NCI-H524 (cell line): ENCODE data around the gene PTCD2.
A peak's percentile ranks its signal among the peaks of the same experiment; 100 is the strongest.

Source experiments
- DNase-seq, 2 experiments: peaks; one replicate each; lab custom pipeline; 2025; lab: John Stamatoyannopoulos, UW

Gene PTCD2, protein sequence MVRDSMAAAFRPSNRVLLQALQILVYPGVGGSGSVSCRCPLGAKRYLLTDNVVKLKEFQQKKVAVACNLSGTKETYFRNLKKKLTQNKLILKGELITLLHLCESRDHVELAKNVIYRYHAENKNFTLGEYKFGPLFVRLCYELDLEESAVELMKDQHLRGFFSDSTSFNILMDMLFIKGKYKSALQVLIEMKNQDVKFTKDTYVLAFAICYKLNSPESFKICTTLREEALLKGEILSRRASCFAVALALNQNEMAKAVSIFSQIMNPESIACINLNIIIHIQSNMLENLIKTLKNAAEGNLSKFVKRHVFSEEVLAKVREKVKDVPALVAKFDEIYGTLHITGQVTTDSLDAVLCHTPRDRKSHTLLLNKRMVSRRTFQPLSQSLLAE

DNA sequence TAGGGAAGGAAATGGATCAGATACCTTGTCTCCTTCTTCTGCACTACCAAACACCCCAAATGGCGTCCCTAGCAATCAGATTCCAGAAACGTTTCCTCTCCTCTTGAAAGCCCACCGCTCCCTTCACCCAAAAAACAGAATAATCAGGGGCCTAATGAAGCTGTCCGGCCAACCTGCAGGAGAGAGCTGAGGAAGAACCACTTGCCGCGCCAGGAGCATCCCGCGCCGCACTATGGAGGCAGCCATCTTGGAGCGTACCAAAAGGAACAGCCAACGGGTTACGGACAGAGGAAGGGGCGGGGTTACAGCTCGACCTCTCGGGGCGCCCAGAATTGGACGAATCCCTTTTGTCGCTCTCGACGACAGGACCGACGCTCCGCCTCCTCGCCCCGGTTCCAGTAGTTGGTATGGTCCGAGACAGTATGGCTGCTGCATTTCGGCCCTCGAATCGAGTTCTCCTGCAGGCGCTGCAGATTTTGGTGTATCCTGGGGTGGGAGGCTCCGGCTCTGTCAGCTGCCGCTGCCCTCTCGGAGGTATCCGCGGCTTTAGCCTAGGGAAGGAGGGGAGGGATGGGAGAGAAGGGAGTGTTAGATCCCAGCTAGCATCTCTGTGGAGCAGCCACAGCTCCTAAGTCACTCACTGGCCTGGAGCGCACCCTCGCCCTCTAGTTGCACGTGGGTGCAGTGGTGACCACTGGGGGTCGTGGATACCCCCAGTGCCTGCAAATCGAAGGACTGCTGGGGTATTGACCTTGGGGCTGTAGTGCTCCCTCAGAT lies at the start of gene PTCD2, which contains the start of gene MRPS27:
PTCD2 (plus strand) TSS at position 398 of the 777 bp plus-strand sequence; CDS start at position 408, 10 bp downstream.
MRPS27 (minus strand) TSS at position 265 of the 777 bp plus-strand sequence; CDS start at position 246, 19 bp downstream.
- peak; percentile 96 to 98 for DNase-seq

DNA sequence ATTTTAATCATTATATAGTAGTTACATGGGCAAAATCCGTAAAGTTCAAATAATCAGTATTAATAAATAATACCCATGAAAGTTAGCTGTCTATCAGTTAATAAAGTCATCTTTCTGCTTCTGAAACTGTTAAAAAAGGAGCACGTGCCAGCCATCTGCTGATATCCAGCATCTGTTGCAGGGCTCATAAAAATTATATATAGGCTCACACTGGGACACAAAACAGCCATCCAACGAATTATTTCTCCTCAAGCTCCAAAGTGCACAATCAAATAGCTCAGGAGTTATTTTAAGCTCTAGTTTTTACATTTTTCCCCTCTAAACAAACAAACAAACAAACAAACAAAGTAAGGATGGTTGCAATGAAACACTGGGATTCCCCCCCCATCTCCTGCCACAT lies 48.5 kb upstream of the PTCD2 start:
- peak in 1 of 2 experiments; percentile 50 for DNase-seq

DNA sequence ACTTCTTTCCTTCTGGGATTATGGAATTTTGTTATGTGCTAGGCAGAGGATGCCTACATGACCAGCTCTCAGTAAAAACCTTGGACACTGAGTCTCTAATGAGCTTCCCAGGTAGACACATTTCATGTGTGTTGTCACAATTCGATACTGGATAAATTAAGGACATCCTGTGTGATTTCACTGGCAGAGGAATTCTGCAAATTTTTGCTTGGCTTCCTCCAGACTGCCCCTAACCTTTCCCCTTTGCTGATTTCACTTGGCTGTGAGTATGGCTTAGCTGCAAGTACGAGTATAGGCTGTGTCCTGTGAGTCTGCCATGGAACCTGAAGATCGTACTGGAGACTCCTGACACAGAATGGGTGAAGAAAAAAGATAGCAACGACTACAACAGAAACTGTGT lies 47.8 kb upstream of the PTCD2 start:
- DNase-seq: no peak

DNA sequence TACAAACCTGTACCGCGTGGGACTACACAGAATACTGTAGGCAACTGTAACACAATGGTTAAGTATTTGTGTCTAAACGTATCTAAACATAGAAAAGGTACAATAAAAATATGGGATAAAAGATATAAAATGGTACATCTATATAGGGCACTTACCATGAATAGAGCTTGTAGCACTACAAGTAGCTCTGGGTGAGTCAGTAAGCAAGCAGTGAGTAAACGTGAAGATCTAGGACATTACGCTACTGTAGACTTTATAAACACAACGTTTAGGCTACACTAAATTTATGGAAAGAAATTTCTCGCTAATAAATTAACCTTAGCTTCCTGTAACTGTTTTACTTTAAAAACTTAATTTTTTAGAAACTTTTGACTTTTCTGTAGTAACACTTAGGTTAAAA lies 46.6 kb upstream of the PTCD2 start:
- DNase-seq: no peak

DNA sequence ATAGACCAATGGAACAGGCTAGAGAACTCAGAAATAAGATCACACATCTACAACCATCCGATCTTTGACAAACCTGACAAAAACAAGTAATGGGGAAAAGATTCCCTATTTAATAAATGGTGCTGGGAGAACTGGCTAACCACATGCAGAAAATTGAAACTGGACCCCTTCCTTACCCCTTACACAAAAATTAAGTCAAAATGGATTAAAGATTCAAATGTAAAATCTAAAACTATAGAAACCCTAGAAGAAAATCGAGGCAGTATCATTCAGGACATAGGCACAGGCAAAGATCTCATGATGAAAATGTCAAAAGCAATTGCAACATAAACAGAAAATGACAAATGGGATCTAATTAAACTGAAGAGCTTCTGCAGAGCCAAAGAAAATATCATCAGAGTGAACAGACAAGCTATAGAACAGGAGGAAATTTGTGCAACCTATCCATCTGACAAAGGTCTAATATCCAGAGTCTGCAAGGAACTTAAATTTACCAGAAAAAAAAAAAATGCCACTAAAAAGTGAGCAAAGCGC lies 43.9 kb upstream of the PTCD2 start:
- DNase-seq: no peak

DNA sequence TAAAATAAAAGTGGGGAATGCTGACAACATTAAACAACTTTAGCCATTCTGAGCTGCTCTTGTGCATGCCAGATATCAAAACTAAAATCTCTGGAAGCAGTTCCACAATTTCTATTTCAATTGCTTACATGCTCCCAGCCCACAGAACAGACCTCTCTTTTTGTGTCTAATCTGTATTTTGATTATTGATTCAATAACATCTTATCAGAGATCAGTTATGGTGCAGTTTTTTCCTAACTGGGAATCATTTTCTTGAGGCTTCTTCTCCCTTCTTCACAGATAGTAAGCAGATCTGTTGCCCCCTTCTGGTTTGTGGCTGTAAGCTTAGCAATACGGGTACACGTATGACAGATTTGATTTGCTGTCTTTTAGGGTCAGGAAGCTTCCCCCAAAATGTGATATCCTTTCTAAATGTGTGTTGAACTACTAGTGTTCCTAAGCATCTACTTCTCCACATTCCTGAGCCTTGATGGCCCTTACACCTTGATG lies 39.5 kb upstream of the PTCD2 start:
- DNase-seq: peak in 1 of 2 experiments; percentile 36

DNA sequence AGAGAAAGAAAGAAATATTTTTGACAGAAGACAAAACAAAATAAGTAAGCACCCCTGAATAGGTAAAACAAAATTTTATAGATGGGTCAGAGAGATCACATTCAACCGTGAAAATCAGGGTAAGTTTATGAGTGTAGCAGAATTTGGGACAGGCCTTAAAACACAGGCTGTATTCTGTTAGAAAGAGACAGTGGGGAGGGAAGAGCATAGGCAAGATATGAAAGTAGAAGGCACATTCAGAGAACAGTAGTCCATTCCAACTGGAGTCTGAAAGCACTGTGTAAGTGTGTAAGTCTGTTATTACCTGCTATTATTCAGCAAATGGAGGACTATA lies 38.8 kb upstream of the PTCD2 start:
- DNase-seq: no peak

DNA sequence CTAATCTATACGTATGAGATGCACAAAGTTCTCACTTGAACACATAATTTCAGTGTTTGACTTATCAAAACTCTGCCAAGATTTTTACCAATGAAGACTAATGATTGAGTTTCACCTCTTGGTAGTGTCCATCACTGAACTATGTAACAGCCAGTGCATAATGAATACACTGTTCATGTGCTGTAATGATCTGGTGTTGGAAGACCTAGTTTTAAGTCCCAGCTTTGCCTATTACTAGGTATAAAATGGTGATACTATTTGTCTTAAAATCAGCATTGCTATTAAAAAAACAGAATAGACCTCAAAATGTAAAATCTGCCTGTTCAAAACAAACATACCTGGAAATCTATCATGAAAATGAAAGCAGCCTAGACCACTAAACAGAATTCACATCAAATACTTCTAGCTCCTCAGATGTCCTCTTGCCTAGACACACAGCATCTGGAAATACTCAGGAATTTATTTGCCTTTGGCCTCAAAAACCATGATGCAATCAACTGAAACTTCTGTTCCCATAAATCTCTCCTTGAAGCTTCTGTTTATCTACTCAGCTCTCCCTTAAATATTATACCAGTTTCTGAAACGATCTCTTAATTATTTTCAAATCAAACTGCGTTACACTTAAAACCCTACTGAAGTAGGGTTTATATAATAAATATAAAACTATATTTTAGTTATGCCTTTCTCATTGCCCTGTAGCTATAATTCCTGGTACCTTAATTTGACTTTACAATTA lies 38.2 kb upstream of the PTCD2 start:
- DNase-seq: peak; percentile 9 to 37

DNA sequence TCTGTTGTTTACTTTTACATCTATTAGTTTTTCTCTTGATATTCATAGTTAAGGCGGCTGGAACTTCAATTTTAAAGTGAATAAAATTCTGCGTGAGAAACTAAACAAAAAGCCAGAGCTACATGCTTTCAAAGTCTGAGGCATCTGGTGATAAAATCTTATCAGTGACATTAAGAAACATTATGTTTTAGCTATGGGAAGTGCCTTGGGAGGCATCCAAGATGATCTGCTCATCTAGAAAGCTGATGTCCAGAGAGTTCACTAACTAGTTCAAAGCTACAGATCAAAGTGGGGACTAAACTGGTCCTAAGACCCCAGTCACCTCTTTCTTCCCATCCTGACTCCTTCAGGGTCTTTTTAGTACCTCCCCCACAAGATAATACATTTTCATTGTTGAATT lies 37.3 kb upstream of the PTCD2 start:
- no peak for DNase-seq

DNA sequence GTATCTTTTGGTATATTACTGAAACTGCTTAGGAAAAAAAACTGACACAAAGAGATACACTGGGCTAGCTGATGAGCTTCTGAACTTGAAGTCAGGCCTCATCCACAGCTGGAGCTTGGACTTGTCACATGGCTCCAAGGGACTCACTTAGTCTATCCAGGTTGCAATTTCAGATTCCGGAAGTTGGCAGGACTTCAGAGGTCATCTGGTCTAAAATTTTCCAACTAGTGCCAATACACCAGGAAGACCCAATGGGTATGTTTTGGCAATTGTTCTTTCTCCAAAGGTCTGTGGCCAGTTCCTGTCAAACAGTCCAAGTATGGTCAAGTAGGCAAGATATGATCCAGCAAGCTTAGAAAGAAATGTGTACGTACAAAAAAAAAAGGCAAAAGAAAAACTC lies 36.8 kb upstream of the PTCD2 start:
- DNase-seq: no peak

DNA sequence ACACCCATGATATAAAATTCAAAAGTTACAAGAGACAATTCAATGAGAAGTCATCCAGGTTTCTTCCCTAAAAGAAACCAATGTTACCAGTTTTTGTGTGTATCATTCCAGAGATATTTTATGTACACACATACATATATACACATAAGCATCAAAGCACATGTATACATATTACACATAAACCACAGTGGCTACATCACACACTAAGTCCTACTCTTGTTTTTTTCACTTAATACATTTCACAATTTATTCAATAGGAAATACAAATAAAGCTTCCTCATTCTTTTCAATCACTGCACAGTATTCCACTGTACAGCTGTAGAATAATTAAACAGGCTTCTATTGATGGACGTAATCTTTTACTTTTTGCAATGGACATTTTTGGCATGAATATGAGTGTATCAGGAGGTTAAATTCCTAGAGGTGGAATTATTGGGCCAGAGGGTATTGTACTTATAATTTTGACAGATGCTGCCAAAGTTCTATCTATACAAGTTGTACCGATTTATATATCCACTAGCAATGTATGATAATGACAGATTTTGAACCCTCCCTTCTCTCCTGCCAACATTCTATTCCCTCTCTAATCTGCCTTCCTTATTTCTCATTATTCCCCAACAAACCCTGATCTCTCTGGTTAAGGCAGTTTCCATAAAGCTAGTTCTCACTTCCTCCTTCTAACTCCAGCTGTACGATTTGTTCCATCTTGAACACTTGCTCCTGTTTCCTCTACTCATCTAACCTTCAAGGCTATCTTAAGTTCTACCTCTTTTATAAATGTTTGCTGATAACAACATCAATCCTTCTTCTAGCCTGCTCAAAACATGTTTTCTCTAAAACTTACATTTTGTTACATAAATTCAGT lies 35.4 kb upstream of the PTCD2 start:
- DNase-seq: no peak

DNA sequence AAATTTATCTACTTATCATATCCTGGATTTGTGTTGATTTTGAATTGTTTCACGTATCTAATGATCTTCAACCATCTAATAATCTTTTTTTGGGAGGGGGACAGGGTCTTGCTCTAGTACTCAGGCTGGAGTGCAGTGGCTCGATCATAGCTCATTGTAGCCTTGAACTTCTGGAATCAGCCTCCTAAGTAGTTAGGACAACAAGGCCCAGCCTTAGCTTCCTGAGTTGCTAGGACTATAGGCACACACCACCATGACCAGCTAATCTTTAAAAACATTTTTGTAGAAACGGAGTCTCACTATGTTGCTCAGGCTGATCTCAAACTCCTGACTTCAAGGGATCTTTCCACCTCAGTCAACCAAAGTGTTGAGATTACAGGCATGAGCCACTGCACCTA lies 34.8 kb upstream of the PTCD2 start:
- no peak for DNase-seq

DNA sequence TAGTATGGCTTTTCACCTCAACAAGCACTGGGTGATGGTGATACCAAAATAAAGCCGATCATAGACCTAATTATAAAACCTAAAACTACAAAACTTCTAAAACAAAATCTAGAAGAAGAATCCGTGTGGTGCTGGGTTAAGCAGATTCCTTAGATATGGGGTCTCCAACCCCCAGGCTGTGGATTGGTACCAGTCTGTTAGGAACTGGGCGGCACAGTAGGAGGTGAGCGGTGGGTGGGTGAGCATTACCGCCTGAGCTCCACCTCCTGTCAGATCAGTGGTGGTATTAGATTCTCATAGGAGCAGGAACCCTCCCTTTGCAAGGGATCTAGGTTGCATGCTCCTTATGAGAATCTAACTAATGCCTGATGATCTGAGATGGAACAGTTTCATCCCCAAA lies 33.4 kb upstream of the PTCD2 start:
- DNase-seq: no peak

DNA sequence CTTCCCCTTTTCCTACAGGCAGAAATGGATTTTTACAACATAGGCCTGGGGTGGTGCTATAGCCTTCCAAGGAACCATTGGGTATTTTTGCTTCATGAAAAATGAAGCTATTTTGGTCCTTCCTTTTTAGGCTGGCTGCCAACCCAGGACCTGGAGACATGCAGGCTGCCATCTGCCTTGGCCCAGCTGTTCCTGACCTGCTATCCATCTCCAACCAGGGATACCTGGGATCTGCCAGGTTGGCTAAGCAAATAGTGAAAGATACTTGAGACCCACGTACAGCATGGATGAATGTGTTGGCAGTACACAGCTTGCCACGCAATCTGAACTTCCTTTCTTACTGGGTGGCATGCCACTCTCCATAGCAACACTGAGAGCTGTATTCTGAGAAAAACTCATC lies 31.2 kb upstream of the PTCD2 start:
- DNase-seq: peak; percentile 95 to 99

DNA sequence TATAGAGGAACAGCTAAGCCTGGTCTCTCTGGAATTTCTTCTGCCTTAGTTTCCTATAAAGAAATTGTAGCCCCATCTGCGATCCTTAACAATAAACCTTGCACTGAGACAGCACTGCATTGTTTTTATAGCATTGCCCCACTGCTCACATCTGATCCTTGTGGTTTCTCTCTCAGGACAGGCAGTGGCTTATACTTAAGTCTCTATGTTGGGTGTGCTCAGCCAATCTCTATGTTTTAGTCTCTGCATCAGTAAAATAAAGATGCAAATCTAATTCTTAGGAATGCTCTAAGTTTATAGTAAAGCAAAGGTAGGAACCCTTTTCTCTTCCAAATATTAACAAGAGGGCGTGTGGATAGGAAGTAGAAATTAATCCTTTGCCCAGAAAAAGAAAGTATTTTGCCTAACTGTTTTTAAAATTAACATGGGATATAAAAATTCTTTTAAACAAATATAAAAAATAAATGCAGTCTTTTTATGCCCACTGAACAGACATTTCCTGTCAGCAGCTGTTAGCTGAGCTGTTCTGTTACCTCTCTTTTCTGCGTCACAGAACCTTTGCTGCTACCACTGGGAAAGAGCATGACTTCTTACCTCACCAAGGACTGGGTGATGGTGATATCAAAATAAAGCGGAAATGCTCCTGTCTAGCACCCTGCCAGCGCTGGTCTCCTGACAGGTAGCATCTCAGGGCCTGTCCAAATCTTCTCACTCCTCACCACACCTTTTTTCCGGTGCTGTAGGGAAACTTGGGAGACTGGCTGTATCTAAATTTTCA lies 29.6 kb upstream of the PTCD2 start:
- no peak for DNase-seq

DNA sequence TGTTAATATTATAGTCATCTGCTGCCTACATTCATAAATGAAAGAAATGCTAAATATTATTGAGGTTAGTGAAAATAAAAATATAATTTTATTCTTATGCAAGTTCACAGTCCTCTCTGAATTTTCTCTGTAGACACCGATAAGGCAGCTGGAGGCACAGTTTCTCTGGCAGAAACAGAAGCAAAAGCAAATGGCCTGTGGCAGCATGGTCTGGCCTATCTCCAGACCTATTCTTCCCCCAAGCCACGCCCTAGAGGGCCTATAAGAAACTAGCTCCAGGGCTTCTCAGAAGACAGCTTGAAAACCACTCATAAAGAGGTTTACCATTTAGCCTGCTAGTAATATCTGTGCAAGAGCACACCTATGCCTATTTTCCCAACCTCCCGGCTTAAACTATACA lies 28.6 kb upstream of the PTCD2 start:
- peak in 1 of 2 experiments; percentile 27 for DNase-seq

DNA sequence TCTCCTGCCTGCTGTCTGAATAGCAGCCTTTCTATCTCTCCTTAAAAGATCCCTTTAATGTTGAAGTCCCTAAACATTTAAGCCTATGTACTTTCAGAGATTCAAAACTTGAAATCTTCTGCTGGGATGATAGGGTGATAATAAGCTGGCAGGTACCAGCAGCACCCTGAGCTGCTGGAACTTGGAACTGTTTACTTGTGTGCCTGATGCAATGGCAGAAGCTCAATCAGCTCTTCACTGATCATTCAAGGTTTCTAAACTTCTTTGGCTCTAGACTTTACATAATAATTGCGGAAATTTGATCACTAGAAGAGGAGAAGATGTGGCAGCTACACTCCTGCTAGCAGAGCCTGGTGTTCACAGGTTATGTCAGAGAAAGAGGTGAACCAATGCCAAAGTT lies 27.8 kb upstream of the PTCD2 start:
- DNase-seq: no peak

DNA sequence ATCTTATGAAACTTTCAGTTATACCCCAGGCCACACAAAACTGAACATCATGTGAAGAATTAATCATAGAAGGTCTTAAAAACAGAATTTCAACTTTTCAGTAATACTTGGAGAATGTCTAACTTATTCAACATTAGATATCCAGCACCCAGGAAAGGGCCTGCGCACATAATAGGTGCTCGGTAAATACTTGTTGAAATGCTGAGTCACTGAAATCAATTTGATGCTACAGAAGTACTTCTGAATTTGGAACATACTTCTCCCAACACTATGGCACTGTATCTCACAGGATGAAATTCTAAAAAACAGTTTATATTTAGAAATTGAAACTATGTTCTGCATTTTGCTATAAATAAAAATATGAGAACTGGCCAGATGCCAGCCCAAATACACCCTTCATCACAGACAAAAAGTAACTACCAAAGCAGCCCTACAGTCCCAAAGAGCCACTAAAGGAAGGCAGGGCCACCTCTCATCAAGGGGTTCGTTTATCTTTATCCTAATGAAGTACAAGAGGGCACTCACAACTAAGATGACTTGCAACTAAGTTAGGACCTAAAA lies 26.6 kb upstream of the PTCD2 start:
- DNase-seq: no peak

DNA sequence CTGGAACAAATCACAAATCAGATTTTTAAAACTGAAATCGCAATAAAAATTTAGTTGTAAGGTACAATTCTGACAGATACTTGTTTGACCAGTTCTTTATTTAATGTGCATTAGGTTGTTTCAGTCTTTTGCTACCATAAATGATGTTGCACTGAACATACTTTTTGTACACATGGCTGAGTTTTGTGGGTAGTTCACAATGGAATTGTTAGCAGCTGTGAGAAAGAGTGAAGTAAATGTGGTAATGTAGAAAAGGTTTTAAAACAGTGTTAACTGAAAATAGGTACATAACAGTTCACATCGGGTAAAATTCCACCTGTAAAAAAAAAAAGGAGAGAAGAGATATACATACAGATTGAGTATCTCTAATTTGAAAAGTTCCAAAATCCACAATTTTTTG lies 25.7 kb upstream of the PTCD2 start:
- DNase-seq: no peak

DNA sequence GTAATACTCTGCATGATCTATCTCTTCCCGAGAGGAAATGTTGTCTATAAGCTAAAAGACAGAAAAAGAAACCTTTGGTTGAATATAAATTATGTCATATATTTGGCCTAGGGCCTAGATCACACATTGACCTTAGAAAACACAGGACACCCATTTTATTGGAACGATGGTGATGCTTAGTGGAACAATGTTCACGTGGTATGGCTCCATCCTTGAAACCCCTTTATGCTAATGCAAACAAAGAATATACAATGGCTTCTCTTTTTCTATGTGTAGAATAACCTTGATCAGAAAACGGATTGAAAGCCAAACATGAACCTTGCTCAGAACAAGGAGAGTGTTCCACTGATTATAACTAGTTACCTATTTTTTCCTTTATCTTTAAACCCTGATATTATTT lies 24.6 kb upstream of the PTCD2 start:
- DNase-seq: no peak
